Activated CD8-positive, alpha-beta memory T cell treated with anti-CD3 and anti-CD28 coated beads for 24 hours (primary cell): ENCODE results near the gene NBR1.
"Not testable (repeated sequence)": the region's sequence is repeated elsewhere in the genome, so short reads cannot be mapped to it uniquely, and the experiment has no call there.

Experiments used
- DNase-seq: peaks from one replicate; pipeline ENCODE4 v3.0.0-alpha.2; 2020

Gene NBR1

DNA sequence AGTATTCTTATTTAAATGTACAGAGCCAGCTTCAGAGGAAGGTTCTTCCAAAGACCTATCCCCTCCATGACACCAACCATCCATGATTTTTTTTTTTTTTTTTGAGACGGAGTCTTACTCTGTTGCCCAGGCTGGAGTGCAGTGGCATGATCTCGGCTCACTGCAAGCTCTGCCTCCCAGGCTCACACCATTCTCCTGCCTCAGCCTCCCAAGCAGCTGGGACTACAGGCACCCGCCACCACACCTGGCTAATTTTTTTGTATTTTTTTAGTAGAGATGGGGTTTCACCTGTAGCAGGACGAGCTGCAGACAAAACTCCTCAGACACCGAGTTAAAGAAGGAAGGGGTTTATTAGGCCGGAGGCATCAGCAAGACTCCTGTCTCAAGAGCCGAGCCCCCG lies 11.1 kb upstream of the NBR1 start:
- DNase-seq, result peak; percentile 5

DNA sequence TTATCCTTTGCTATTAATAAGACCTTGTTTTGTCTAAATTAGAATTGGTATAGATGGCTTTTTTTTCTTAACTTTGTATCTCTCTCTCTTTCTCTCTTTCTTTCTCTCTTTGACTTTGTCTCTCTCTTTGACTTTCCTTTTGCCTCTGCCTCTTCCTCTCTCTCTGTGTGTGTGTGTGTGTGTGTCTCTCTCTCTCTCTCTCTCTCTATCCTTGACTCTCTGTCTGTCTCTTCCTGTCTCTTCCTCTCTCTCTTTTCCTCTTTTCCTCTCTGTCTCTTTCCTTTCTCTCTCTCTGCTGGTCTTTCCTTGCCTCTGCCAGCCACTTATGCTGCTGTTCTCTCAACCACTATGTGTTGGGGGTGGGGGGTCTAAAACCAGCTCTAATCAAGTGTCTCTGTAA lies 5.0 kb upstream of the NBR1 start:
- DNase-seq, result peak; percentile 4

DNA sequence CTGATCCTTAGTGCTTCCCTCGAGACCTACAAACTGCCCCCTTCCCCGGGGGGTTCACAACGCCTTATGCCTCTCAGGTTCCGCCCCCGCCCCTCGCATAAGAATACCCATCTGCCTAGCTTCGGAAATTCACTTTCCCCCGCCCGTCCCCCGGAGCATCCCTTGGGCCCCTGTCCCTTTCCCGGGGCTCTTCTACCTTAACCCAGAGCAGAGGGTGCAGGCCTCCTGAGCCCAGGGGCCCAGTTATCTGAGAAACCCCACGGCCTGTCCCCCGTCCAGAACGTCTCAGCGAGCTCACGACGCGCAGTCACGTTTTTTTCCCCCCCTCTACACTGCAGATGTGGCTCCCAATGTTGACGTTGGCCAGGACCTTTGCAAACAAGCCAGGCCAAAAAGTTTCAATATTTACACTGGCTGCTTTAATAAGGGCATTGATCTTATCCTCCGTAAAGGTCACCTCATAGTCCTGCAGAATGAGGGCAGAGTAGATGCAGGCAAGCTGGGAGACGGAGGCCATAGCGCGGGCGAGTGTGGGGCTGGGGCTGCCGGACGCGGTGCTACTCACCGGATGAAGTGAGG lies 1.4 kb upstream of the NBR1 start:
- DNase-seq, result no peak

DNA sequence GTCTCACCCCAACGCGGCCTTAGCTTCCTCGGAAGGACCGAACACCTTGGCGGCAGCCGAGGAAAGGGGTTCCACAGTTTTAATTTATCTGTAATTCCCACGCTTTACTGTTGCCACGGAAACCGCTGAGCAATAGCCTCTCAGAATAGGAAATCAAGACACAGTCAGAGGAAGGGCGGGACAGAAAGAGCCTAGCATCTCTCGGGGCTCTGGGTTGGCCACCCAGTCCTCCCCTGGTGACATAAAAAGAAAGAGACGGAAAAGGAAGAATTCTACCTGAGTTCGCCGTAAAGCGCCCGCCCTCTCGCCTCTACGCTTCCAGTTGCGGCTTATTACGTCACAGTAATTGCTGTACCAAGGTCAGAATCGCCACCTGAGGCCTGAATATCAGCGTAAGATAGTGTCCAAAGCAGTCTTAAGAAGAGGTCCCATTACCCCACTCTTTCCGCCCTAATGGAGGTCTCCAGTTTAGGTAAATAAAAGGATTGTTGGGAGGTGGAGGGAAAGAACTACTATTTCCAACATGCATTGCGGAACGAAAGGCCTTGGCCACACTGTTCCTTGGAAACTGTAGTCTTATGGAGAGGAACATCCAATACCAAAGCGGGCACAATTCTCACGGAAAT lies 761 bp upstream of the NBR1 start:
- DNase-seq, result peak; percentile 88

- DNase-seq, result peak; percentile 61
Observed at GRCh38 chr17:43171586-43172487, 823 bp downstream of the NBR1 start.

DNA sequence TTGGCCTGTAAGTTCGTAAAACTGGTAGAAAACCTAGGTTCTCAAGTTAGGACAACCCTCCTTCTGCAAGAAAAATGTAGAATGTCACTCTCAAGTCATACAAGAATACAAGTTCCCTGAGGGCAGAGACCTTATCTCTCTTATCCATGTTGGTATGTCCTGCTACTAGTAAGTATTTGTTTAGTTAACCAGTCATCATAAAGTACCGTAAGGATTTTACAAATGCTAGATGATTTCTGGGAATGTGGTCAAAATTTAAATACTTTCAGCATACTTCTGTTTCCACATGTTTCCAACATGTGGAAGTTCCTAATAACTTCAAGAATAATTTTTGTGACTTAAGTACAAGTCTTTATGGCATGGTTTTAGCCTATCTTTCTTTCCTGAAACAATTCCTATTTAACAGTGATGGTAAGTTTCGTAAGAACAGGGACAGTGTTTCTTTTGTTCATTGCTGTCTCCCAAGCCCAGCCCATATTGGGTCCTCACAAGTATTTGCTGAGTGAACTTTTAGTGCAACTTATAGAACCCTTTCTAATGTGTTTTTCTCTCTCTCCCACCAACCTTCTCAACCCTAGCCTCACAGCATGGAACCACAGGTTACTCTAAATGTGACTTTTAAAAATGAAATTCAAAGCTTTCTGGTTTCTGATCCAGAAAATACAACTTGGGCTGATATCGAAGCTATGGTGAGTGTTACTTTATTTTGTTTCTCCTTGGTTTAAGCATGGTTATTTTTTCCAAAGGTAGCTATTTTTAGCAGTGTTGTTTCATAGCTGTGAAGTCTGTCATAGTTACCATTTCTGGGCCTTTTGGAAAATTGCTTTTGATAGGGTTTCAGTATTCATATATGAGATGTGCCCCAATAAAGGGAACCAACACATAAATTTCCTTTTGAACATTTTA lies 4.5 kb downstream of the NBR1 start:
- DNase-seq, result no peak

GRCh38 chr17:43176119-43176570 lies 5.1 kb downstream of the NBR1 start:
- DNase-seq, result no peak

GRCh38 chr17:43183921-43184320 lies 12.9 kb downstream of the NBR1 start:
- no peak for DNase-seq

- DNase-seq, result not testable (repeated sequence)
Observed at GRCh38 chr17:43186656-43187055, 15.6 kb downstream of the NBR1 start.

- DNase-seq, result no peak
Observed at GRCh38 chr17:43193251-43193650, 22.2 kb downstream of the NBR1 start.

GRCh38 chr17:43199633-43200032 lies 28.6 kb downstream of the NBR1 start:
- no peak for DNase-seq

DNA sequence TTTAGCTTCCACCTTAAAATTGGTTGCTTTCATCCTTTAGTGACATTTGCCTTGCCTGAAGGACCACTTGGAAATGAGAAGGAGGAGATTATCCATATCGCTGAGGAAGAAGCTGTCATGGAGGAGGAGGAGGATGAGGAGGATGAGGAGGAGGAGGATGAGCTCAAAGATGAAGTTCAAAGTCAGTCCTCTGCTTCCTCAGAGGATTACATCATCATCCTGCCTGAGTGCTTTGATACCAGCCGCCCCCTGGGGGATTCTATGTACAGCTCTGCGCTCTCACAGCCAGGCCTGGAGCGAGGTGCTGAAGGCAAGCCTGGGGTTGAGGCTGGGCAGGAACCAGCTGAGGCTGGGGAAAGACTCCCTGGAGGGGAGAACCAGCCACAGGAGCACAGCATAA lies 29.1 kb downstream of the NBR1 start:
- no peak for DNase-seq

- not testable (repeated sequence) for DNase-seq
Observed at GRCh38 chr17:43203013-43203412, 32.0 kb downstream of the NBR1 start.

DNA sequence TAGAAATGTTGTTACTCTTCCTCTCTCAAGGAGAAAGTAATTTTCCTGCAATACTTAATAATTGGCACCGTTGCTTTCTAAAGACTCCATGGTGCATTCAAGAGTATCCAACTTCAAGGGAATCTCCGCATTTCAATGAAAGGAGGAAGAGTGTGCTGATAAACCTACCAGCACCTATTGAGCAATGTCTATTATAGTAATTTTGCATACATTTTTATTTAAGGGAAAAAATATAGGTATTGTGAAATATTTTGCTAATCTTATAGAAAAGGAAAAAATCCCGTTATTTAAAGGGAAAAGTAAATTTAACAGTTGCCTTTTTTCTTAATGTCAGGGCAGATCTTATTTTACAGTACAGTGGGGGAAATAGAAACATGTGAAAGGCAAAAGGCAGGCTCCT lies 39.6 kb downstream of the NBR1 start:
- no peak for DNase-seq

DNA sequence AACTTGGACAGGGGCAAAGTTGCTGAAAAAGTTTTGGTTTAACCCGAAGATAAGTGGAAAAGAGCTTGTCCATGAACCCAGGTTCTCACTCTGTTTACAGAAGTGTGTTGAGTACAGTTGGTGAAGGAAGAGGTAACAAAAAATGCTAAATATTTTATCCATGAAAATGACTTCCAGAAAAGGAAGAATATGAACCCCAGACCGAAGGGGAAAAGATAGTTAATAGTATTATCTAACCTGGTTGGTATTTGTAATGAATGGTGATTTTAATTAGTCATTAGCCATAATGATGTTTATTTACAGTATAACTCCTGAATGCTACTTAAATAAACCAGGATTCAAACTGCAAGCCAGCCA lies 40.1 kb downstream of the NBR1 start:
- DNase-seq, result no peak

DNA sequence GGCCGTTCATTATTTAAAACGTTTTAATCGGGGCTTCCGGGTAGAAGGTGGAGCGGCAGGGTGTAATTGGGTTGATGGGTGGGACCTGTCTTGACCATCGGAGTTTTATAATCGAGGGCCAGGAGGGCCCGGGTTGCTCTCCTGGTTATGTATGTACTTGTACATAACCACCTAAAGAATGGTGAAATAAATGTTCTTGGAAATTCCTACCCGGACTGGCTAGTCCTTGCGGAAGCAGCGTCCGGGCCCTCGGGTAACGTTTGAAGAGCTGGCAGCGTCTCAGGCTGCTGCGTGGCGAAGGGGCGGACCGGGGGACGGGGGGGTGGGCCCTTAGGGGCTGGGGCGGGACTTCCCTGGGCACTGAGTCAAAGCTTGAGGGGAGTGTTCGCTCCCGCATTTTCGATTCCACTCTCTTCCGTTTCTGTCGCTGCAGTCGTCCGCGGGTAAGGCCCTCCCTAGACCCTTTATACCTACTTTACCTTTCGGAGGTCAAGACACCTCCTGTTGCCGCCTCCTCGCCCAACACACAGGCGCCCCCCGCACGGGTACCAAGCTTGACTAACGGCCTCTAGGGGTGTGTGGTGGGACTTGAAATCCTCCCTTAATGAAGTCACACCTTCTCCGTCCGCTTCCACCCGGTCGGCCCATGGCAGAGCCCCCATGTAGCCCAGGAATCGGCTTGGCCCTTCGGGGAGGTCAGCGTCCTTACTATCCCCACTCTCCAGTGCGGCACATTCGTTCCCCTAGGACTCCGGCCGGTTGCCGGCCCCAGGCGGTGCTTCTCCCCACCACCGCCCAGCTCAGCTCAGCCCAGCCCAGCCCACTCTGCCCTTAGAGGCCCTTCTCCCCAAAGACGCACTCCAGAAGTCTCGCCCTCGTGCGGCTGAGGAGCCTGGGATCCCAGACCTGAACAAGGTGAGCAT lies 40.7 kb downstream of the NBR1 start, which contains the start of gene TMEM106A:
Gene TMEM106A (plus strand): TSS at position 396 of the 923 bp plus-strand sequence. CDS start 1,167 bp downstream, outside the sequence.
- DNase-seq, result peak; percentile 90

DNA sequence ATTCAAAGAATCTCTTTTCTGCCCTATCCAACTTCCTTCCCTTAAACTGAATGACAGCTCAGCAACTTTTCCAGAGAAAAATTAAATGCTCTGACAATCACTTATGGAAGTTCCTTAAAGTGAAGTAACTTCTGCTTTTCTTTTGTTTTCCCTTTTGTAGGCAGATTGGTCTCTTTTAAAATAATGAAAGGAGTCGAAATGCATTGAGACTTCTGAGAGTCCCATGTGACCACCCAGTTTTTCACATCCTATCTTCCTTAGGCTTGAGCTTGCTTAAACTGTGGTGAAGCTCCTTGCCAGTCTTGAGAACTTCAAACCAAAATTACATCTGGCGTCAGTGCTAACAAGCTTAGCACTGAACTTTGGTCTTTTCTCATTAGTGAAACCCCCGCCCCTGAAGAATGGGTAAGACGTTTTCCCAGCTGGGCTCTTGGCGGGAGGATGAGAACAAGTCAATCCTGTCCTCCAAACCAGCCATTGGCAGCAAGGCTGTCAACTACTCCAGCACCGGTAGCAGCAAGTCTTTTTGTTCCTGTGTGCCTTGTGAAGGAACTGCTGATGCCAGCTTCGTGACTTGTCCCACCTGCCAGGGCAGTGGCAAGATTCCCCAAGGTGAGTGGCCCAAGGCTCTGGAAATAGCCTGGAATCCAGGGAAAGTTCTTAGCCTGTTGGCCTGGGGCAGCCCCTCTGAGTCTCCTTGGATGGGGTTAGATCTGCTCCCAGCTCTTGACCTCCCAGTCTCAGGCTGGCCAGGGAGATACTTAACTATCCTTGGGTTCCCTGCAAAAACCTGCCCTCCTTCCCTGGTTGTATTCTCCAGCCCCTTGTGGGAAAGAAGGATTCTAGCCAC lies 41.9 kb downstream of the NBR1 start:
- DNase-seq, result no peak

DNA sequence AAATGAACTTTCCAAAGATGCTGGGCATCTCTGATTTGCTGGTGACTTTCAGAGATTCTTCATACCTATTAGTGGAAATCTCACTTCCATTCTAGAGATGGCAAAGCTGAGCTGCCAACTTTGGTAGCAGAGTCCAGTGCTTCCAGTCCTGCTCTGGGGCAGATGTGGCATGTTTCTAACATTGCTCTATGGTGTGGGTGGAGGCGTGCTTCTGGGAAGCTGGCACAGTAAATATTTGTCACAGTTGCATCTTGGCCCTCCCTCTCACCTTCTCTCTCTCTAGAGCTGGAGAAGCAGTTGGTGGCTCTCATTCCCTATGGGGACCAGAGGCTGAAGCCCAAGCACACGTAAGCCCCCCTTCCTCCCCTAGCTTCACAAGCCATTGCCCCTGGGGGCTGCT lies 42.5 kb downstream of the NBR1 start:
- no peak for DNase-seq

DNA sequence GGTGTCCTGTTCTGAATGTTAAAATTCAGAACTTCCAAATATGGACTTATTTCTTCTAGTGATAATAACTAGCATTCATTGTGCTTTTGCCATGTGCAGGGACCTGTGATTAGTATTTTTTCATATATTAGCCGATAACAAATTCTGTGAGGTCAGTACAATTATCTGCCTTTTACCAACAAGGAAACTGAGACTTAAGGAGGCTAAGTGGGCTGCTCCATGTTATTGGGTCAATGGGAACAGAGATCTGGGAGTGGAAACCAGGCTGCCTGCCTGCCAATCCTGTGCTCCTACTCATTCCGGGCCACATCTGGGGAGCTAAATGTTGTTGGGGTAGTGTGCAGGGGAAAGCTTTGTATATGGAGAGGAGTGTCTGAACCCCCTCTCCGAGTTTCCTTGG lies 44.3 kb downstream of the NBR1 start:
- no peak for DNase-seq

- no peak for DNase-seq
Observed at GRCh38 chr17:43216369-43216761, 45.4 kb downstream of the NBR1 start.
